Fibroblast of skin of right biceps (primary cell): ENCODE results near the gene COX4I2.
"Not testable (repeated sequence)": the region's sequence is repeated elsewhere in the genome, so short reads cannot be mapped to it uniquely, and the experiment has no call there.

Experiments used
- DNase-seq: peaks from one replicate; pipeline ENCODE4 v3.0.0-alpha.2; 2013

The COX4I2 gene

DNA sequence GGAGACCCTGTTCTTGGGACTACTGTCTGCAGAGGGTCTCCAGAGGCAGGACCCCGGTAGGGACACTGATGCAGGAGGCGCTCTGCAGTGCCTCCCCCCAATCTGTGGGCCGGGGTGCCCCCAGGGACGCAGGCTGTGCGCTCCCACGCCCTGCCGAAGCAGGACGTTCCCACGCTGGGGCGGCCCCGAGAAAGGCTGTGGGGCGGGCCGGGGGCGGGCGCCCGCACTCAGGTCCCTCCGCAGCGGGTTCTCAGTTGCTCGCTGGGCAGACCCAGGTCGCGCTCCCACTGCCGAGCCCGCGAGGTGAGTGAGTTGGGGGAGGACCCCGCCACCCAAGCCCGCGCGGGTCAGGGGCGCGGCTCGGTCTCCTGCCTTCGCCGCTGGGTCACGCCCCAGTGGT, at the start of gene COX4I2:
Gene COX4I2 (plus strand): TSS at position 253 of the 400 bp plus-strand sequence. CDS start 1,106 bp downstream, outside the sequence.
- no peak for DNase-seq

DNA sequence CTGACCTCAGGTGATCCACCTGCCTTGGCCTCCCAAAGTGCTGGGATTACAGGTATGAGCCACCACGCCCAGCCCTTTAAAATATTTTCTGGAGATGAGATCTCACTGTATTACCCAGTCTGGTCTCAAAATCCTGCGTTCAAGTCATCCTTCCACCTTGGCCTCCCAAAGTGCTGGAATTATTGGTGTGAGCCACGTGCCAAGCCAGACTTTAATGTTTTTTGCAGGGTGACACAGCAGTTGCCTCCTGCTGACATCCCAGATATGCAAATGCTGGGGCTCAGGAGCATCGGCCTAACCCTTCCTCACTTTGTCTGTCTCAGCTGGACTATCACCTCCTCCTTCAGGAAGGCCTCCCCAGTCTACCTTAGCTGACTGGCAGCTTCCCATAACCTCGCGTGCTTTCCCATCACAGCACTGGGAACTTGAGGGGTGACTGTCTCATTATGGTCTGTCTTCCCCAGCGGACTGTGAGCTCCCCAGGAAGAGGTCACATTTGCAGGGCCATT, 46.9 kb upstream of the COX4I2 start:
- DNase-seq: no peak

DNA sequence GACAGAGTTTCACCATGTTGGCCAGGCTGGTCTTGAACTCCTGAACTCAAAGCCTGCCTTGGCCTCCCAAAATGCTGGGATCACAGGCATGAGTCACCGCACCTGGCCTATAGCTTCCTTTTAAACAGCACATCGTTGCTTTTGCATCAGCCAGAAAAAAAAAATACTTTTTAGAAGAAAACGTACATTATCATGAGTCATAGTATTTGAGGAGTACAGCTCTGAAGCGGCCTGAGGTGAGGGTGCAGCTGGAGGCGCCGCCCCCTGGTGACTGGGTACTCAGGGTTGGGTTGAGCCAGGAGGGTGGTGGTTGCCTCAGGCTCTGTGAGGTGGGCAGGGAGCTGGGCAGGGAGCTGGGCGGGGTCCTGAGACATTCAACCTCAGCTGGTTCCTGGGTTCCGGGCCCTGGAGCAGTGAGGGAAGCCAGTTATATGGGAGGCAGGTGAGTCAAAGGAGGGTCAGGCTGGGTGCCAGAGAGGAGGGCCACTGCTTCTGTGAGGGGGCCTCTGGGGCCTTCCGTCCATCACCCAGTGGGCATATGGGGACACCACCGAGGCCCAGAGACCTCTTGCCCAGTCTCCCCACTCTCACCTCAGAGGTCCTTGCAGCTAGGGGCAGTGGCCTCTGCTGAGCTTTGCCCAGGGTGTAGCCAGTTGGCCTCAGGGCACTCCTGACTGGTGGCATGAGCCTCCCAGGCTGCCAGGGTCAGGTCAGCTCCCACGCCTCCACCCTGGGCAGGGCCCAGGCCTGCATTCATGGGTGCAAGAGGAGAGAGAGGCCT, 44.3 kb upstream of the COX4I2 start:
- peak; percentile 90 for DNase-seq

DNA sequence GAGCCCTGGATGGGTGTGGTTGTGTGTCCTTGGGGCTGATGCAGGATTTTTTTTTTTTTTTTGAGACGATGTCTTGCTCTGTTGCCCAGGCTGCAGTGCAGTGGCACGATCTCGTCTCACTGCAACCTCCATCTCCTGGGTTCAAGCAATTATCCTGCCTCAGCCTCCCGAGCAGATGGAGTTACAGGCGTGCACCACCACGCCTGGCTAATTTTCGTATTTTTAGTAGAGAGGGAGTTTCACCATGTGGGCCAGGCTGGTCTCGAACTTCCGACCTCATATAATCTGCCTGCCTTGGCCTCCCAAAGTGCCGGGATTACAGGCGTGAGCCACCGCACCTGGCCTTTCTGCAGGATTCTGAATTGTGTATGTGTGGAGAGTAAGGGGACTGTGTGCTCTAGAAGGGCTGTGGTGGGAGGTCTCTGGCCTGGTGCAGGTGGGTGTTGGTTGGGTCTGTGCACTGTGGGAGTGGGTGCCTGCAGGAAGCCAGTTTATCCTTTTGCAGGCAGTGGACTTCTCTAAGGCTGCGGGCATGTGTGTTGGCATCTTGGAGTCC, 43.6 kb upstream of the COX4I2 start:
- no peak for DNase-seq

DNA sequence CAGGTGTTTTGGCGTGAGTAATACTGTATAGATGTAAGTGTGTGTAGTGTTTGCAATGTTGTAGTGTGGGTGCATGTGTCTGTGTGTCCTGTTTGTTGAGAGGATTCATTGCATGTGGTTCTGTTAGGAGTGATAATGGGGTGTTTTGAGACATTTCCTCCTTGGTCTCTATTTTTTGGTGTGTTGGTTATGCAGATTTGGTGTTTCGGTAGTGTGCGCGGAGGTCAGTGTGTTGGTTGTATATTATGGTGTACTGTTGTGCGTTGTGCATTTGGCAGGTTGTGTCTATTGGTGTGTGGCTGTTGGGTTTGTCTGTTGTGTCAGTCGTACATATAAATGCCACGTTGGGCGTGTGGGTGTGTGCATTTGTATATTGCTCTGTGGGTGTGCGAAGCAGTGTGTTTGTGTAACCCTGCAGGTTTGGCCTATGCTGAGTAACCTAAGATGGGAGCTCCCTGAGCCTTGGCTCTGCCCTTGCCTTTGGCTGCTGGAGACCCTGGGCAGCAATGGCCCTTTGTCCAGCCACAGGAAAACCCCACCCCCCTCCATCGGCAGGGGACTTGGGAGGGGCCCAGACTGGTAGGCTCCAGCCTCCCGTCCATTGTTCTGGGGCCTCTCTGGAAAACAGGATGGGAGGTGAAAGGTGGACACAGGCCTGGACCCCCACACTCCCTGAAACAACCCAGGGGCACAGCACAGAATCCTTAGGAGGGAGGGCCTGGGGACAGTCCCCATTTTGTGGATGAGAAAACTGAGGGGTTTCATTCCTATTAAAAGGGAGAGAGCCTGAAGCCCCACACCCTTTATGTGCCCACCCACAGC, 42.9 kb upstream of the COX4I2 start:
- no peak for DNase-seq

DNA sequence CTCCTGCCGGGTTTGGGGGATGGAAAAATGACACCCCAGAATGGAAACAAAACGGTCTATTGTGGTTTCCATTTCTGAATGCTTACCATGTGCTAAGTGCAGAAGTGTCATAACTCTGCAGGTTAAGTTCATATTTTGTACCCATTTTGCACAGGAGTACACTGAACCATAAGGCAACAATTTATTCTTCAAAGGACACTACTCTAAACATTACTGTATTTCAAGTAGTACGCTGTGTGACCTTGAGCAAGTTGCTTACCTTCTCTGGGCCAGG, 42.4 kb upstream of the COX4I2 start:
- no peak for DNase-seq

DNA sequence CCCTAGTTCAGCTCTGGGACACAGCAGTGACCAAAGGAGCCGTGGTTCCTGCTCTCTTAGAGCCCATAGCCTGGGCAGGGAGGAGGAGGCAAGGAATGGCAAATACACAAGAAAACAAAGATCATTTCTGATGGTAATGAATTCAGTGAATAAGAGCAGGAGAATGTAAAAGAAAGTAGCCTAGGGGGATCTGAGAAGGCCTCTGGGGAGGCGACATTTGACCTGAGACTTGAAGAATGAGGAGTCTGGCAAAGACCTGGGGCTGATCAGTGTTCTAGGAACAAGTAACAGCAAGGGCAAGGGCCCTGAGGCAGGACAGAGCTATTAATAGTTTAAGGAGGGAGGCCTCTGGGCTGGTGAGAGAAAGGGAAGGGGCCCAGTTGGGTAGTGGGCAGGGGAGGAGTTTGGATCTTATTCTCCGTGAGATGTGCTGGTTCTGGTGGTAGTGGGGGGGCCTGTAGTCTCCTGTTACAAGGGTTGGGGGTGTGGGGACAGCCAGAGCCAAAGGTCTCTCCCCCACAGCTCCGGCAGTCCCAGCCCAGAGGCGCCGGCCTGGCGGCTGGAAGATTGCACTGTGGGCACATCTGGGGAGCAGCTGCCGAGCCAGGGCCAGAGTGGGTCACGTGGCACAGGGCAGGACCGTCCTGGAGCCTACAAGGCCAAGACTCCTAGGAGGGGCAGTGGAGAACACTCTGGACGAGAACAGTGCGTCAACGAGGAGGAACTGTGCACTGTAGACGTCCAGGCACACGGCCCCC, 41.9 kb upstream of the COX4I2 start:
- DNase-seq: peak; percentile 90

DNA sequence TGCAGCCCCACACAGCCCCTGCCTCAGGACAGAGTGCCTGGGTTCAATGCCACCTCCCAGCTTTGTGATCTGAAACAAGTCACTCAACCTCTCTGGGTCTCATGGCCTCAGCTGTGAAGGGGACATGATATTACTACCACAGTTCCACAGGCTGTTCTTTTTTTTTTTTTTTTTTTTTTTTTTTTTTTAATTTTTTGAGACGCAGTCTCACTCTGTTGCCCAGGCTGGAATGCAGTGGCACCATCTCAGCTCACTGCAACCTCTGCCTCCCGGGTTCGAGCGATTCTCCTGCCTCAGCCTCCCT, 41.3 kb upstream of the COX4I2 start:
- not testable (repeated sequence) for DNase-seq

DNA sequence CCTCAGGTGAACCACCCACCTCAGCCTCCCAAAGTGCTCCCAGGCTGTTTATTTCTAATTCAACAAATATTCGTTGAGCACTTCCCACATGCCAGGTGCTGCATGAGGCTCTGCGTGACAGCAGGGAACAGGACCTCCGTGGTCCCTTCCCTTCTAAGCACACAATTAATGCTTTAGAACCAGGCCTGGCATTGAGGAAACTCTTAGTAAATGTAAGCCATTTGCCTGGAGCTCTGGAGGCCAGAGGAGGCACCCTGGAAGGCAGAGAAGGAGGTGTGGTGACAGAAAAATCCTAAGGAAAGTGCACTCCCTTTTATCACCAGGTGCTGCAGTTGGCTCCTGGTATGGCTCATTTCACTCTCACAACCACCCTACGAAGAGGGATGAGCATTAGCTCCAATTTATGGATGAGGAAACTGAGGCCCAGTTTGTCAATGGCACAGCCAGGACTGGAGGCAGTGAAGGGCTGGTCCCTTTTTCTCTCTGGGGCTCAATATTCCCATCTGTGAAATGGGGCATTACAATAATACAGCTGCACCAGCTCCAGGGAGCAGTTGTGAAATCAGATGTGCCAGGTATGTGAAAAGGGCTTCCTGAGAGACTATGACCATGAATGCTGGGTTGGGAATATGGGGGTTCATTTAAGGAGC, 40.8 kb upstream of the COX4I2 start:
- DNase-seq: no peak

DNA sequence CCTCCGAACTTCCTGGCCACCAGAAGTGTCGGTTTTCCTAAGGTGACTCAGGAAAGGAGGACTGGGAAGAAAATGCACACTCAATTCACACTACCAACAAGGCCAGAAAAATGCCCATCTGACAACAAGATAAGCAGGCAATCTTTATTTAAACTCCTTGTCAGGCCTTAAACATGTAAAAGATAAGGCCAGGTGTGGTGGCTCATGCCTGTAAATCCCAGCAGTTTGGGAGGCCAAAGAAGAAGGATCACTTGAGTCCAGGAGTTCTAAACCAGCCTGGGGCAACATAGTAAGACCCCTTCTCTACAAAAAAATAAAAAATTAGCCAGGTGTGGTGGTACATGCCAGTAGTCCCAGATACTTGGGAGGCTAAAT, 40.2 kb upstream of the COX4I2 start:
- DNase-seq: no peak

DNA sequence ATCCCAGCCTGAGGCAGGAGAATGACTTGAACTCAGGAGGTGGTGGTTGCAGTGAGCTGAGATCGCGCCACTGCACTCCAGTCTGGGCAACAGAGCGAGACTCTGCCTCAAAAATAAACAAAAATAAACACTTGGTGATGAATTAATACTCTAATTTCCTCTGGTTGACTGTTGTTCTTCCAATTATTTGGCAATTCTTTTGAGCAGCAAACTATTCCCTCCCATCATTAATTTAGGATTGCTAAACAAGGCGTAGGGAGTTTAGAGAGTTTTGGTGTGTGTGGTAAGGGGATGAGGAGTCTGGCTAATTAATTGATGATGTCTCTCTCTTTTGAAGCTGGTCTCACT, 35.3 kb upstream of the COX4I2 start:
- DNase-seq: no peak

DNA sequence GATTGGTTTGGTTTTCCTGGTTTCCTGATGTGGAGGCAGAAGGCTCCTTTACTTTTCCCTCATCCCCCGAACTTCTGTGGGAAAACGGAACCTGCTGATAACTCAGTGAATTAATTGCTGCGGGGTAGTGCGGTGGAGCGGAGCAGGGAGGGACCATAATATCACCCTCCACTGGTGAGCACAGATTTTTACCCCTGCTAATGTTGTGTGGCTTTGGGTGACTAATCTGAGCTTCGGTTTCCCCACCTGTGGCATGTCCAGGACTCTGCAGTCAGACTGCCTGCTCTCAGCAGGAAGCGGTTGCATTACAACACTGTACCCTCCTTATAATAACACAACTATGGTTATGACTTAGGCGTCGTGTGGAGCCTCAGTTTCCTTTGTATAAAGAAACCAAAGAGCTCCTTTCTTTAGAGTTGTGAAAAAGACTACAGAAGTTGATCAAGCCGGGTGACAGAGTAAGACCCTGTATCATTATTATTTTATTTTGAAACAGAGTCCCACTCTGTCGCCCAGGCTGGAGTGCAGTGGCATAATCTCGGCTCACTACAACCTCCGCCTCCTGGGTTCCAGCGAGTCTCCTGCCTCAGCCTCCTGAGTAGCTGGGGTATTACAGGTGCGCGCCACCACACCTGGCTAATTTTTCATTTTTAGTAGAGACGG, 34.8 kb upstream of the COX4I2 start:
- peak; percentile 89 for DNase-seq

DNA sequence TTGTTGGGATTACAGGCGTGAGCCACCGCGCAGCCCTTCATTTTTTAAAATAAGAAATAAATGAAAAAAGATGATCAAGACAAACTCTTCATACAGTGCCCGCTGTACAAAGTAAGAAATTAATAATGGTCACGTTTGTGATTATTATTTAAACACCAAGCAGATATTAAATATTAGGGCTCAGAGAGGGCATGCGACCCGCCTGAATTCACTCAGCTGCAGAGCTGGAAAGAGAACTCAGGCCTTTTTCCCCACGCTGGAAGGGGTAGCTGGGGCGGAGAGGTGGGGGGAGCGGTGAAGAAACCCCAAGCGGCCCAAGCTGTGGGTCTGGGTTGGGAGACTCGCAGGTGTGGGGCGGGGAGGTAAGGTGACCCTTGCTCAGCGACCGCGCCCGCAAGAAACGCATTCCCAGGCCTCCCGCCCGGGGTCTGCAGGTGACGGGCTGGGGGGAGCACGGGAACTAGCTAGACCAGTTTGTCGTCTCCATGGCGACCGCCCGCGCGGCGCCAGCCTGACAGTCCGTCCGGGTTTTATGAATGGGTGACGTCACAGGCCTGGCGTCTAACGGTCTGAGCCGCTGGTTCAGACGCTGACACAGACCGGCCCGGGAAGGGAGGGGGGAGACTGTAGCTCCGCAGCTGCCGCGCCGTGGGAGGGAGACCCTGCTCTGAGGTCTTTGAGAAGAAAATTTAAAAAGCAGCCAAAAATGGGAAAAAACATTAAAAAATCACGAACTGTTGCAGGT, 33.7 kb upstream of the COX4I2 start:
- DNase-seq: peak; percentile 98

DNA sequence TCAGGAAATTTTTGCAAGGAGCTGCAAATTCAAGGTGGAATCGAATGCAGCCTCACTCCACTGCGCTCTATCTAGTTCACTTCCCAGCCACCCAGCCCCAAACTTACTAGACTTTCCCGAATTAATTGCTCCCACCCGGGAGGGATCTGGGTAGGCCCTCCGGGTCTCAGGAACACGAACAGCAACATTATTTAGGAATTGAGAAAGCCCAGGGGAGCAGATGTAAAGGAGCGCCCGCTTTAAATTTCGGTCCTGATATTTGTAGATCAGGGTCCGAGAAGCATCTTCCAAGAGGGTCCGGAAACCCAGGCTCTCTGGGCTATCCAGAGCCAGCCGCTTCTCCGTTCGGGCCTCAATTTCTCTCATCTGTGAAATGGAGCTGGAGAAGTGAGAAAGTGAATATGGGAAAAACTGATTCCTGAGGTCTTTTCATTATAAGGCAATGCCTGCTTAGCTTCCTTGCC, 33.1 kb upstream of the COX4I2 start:
- DNase-seq: no peak

DNA sequence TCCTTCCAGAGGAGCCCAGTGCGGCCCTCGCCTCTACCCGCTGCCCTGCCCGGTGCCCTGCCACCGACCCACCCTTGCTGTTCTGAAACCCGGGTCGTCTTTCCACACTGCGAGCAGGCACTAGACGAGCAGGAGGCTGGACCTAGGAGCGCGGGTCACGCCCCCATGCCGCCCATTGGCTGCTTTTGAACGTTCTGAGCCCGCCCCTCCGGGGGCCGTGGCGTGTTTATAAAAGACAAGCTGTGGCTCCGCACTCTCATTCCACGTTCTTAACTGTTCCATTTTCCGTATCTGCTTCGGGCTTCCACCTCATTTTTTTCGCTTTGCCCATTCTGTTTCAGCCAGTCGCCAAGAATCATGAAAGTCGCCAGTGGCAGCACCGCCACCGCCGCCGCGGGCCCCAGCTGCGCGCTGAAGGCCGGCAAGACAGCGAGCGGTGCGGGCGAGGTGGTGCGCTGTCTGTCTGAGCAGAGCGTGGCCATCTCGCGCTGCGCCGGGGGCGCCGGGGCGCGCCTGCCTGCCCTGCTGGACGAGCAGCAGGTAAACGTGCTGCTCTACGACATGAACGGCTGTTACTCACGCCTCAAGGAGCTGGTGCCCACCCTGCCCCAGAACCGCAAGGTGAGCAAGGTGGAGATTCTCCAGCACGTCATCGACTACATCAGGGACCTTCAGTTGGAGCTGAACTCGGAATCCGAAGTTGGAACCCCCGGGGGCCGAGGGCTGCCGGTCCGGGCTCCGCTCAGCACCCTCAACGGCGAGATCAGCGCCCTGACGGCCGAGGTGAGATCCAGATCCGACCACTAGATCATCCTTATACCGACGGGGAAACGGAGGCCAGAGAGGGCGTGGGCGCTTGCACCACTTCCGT, 32.4 kb upstream of the COX4I2 start, which contains the start of gene ID1:
Gene ID1 (plus strand): TSS at position 259 of the 871 bp plus-strand sequence. CDS start 99 bp downstream, at position 358.
- peak; percentile 98 for DNase-seq

DNA sequence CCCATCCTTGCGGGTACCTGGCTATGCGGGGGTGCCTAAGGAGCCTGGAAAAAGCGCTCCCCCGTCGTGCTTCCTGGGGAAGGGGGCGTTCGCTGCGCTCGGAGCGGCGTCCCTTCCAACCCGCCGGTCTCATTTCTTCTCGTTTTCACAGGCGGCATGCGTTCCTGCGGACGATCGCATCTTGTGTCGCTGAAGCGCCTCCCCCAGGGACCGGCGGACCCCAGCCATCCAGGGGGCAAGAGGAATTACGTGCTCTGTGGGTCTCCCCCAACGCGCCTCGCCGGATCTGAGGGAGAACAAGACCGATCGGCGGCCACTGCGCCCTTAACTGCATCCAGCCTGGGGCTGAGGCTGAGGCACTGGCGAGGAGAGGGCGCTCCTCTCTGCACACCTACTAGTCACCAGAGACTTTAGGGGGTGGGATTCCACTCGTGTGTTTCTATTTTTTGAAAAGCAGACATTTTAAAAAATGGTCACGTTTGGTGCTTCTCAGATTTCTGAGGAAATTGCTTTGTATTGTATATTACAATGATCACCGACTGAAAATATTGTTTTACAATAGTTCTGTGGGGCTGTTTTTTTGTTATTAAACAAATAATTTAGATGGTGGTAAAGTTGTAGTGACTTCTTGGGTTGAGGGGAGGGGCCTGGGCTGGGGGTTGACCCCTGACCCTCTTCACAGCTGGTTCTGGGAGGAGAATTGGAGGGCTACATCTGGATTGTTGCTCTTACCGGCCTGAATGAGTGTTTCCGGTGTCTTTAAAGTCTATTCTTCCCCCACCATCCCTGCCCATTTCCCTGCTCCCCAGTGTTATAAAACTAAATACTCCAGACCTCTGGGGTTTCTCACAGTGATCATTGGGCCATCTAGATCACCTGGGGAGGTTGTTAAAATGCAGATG, 31.6 kb upstream of the COX4I2 start:
- peak; percentile 20 for DNase-seq

DNA sequence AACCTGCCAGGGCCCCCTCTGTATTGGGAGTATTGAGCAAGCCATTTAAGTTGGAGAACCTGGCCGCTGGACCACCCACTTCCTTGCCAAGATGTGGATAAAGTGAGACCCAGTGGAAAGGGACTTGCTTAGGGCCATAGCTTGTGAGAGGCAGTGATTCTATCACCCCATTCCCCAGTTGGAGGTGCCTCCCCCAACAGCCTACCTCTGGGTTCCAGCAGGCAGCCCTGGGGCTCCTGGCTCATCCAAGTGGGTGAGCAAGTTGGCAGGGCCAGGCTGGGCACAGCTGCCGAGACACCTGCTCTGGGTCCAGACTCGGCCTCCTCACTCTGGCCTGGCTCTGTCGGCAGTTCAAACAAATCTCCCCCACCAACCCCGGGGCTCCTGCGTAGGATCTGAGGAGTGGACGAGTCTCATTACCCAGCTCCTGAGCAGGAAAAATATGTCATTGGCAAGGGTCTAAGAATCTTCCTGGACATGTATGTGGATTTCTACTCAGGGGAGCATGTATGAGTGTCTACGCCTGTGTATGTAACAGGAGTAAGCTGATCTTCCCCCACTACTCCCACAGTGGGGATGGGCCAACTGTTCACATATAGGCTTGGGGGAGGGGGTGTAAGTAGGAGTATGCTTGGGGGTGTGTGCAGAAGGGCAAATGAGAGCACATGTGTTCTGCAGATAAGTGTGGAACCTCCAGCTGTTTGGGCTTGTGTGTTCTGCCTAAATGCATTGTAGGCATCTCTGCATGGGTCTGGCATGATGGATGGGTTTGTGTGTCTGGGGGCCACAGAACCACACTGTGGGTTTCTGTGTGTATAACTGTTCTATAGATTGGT, 30.7 kb upstream of the COX4I2 start:
- DNase-seq: peak; percentile 89

DNA sequence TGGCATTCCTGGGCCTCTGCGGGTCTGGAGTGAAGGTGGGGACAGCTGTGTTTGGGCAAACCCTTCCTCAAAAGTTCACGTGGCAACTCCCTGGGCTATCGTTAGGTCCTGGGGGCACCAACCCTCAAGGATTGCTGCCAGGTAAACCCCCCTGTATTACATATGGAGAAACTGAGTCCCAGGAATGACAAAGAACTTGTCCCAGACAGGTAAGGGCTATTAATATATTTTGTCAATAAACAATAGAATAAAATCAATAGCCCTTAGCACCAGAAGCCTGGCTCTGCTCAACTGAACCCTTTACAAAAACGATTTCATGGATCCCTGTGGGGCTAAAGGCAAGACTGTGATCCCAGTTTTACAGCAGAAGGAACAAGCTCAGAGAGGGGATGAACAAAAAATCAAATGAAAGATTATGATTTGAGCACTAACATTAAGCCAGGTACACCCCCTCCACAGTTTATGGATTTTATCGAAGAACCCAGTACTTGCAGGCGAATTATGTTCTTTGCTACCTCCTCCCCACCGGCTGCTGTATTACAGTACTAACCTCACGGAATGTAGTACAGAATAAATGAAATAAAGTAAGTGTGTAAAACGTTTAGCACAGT, 30.0 kb upstream of the COX4I2 start:
- DNase-seq: peak; percentile 36
